CD4-positive, alpha-beta T cell treated with Interleukin-12 subunit alpha and Interleukin-12 subunit beta, for 1 hour (primary cell): ENCODE data around the gene DDIT4.
"Not testable (repeated sequence)": the region's sequence is repeated elsewhere in the genome, so short reads cannot be mapped to it uniquely, and the experiment has no call there.

Experiments
- DNase-seq: peaks from one replicate; pipeline ENCODE4 v3.0.0-alpha.2; 2020

DDIT4 gene, protein sequence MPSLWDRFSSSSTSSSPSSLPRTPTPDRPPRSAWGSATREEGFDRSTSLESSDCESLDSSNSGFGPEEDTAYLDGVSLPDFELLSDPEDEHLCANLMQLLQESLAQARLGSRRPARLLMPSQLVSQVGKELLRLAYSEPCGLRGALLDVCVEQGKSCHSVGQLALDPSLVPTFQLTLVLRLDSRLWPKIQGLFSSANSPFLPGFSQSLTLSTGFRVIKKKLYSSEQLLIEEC

GRCh38 chr10:72273410-72274212 is at the start of gene DDIT4:
Gene DDIT4 (plus strand): TSS chr10:72273924. CDS start chr10:72274217, 293 bp downstream.
- peak; percentile 98 for DNase-seq

DNA sequence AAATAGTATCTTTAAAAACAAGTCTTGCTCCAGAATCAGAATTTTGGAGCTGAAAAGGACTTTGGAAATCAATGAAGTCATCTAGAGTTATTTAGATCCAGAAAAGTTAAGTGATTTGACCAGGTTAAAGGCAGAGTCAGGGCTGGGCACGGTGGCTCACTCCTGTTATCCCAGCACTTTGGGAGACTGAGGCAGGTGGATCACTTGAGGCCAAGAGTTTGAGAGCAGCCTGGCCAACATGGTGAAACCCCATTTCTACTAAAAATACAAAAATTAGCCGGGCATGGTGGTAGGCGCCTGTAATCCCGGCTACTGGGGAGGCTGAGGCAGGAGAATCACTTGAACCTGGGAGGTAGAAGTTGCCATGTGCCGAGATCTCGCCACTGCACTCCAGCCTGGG is 49.5 kb upstream of the DDIT4 start:
- DNase-seq = not testable (repeated sequence)

DNA sequence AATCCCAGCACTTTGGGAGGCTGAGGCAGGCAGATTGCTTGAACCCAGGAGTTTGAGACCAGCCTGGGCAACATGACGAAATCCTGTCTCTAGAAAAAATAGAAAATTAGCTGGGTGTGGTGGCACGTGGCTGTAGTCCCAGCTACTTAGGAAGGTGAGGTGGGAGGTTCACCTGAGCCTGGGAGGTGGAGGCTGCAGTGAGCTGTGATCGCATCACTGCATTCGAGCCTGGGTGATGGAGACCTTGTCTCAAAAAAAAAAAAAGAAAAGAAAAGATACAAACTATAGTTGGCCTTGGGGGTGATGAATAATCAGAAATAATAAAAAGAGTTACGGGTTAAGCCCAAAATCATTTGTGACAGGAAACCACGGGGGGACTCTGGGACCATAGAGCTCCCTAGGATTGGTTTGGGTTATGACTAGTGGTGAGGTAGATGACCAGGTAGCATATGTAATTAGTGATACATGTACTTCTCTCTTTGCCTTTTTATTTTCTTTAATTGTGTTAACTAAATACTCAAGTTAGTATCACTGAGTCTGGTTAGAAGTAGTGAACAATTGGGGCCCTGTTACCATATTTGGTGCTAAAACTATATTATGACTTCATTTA is 47.2 kb upstream of the DDIT4 start:
- no peak for DNase-seq

DNA sequence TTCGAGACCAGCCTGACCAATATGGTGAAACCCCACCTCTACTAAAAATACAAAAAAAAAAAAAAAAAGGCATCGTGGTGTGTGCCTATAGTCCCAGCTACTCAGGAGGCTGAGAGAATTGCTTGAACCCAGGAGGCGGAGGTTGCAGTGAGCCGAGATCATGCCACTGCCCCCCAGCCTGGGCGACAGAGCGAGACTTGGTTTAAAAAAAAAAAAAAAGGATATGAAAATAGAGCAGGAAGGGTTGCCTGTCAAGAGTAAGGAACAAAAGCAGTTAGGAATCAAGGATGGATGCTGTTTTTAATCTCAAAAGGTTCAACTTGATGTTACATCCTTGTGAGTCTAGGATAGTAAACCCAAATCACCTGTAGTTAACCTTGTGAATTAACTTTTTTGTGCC is 45.9 kb upstream of the DDIT4 start:
- DNase-seq = no peak

DNA sequence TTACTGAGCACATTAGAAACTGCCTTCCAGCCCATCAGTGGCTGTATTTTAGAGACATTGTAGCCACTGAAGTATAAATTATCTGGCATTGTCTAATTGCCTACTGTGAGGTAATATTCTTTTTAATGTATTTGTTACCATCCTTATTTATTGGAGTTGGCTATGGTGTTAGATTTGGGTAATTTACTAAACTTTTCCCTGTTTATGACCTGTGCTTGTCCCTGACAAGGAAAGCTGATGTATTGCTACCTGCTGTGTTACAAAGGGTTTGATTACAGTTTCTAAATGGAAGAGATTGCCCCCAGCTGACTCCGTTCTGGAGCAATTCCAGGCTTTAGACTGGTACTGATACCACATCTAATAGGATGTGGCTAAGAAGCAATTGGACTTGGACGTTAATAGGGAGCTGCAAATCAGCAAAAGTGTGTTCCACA is 45.4 kb upstream of the DDIT4 start:
- no peak for DNase-seq

GRCh38 chr10:72229261-72230251 is 44.2 kb upstream of the DDIT4 start:
- DNase-seq = no peak

DNA sequence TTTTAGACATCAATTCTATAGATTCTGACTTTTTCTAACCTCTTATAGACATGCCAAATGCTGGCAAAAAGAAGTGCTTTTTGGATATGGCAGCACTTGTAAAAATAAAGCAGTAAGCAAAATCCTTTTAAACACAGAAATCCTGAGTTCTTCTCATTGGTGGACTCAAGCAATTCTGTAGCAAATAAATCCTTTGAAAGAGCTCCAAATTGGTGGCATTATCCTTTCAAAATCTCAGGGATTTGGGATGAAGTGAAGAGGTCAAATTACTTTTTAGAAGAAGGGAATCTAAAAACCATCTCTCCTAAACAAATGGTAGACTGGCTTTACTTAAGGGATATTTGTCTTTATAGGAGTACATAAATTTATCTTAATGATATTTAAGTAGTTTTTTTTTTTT is 40.1 kb upstream of the DDIT4 start:
- no peak for DNase-seq

- DNase-seq = no peak
Measured at GRCh38 chr10:72234560-72235095, 39.1 kb upstream of the DDIT4 start.

- no peak for DNase-seq
Measured at GRCh38 chr10:72235544-72236279, 38.0 kb upstream of the DDIT4 start.

GRCh38 chr10:72238392-72239175 is 35.1 kb upstream of the DDIT4 start:
- no peak for DNase-seq

GRCh38 chr10:72239409-72239808 is 34.3 kb upstream of the DDIT4 start:
- no peak for DNase-seq

- no peak for DNase-seq
Measured at GRCh38 chr10:72240371-72240770, 33.4 kb upstream of the DDIT4 start.

DNA sequence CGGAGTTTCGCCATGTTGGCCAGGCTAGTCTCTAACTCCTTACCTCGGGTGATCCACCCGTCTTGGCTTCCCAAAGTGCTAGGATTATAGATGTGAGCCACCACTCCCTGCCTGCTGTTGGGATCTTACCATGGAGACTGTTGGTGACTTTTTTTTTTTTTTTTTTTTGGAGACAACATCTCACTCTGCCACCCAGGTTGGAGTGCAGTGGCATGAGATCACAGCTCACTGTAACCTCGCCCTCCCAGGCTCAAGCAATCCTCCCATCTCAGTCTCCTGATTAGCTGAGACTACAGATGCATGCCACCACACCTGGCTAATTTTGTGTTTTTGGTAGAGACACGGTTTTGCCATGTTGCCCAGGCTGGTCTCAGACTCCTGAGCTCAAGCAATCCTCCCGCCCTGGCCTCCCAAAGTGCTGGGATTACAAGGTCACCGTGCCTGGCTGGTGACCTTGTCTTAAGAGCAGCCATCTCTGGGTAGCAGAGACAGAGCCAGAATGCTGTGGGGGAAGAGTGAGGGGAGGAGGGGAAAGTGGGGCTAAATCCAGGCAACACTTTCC is 32.0 kb upstream of the DDIT4 start:
- no peak for DNase-seq

DNA sequence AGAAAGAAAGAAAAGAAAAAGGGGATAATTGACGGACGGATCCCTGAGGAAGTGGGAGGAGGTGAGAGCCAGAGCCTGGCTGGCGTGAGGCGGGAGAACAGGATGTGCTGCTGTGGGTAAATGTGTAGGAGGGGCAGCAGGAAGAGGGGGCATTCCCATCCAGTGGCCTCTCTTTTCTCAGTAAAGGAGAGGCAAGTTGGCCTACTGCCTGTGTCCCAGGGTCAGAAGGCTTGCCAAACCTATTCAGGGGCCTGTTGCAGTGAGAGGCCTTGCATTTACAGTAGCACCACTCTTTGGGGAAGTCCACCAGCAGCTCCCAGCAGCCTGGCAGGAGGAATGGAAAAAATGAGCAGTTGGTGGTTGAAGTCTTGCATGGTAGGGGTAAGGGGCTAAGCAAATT is 31.0 kb upstream of the DDIT4 start:
- DNase-seq = no peak

DNA sequence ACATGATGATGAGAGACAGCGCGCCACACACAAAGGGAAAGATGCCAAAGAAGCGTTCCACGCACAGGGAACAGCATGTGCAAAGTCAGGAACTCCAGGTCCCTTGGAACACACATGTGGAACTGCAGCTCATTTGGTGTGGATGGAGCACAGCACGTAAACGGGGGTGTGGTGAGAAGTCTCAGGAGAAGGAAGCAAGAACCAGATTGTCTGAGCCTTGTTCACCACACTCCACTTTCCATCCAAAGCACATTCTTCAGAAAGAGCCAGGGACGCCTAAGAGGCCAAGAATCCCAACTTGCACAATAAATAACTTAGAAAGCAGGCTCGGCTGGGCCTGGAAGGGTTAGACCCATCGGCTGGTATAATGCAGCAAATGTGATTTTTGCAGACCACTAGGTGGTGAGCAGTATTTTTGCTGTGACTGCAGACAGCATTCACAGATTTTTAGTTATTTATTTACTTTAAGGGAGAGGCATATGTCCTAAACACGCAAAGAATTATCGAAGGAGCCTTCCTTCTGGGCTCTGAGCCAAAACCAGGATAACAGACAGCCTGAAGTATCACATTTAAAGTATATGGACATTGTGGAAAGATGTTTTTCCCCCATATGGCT is 29.8 kb upstream of the DDIT4 start:
- DNase-seq = peak; percentile 20

DNA sequence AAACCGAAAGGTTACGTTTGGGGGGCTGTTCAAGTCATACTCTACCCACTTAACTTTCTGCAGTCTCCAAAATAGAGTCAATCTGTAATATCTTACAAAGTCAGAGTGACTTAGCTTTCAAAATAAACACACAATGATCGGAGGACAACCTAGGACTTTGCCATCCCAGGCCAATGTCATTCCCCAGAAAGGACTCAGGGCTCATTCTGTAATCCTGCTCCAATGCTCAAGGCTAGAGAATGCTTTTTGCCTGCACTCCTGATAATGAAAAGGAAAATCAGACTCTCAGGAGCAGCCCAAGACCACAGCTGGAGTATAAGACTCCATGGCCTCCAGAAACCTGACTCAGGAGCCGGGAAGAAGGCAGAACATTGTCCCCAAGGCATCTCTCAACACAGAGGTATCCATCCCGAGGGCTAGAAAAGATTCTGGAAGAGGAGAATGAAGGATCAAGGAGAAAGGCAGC is 29.1 kb upstream of the DDIT4 start:
- DNase-seq = no peak

- no peak for DNase-seq
Measured at GRCh38 chr10:72245949-72246525, 27.7 kb upstream of the DDIT4 start.

DNA sequence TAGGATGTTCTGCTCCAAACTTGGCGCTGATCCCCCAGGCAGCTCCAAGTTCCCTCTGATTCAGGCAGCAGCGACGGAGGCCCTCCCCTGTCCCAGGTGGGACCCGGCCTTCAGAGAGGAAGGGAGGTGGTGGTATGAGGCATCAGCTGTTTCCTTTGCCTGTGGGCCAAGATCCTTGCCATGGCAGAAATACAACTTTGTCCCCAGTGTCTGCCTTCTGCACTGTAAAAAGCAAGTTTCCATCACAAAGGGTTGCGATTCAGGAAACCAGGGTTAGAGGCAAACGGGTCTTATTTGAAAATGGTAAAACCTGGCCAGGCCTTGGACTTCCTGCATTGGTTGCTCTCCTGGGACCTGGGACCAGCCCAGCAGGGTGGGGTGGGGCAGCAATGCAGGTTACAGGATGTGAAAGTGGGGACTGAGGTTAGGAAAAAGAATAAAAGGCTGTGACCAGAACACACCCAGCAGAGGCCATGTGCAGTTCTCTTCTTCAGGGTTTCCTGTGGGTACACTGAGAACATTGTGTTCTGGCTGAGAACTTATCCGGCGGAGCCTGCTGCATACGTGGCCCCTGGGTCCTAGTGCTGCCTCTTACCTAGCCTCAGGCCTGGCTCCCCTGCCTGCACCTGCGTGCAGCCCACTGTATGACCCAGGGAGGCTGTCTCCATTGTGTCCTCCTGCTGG is 25.1 kb upstream of the DDIT4 start:
- DNase-seq = peak; percentile 80
